GM19351 (cell line): ENCODE results near the gene TEKT5.
"Not testable (repeated sequence)": the region's sequence is repeated elsewhere in the genome, so short reads cannot be mapped to it uniquely, and the experiment has no call there.

Experiments used
- ATAC-seq: cut with Tn5 transposase; IDR thresholded peaks from one replicate; pipeline ENCODE4 v1.9.1; 2021; ENCODE audit warnings: mild to moderate bottlenecking, moderate library complexity; ENCODE audit not compliant: unreplicated experiment

The TEKT5 gene

DNA sequence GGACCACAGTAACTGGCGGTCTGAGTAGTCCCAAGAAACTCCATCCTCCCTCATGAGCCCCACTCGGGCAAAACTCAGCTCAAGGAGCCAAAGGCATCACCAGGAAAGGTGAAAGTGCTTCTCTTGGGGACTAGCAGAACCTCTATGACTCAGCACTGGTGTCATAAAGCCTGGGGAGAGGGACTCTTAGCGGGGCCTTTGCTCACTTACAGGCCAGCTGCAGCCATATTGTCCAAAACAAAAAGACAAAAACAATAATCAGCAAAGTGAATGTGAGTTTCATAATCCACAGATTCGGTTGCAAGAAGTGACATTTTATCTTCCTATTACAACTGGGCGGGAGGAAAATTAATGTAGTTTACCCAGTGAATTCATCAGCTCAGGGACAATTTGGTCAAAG is at the start of gene TEKT5:
Gene TEKT5, minus strand, starts transcription at position 101 of the 400 bp plus-strand sequence. Its CDS starts 57 bp downstream, at position 44.
- ATAC-seq = no peak

DNA sequence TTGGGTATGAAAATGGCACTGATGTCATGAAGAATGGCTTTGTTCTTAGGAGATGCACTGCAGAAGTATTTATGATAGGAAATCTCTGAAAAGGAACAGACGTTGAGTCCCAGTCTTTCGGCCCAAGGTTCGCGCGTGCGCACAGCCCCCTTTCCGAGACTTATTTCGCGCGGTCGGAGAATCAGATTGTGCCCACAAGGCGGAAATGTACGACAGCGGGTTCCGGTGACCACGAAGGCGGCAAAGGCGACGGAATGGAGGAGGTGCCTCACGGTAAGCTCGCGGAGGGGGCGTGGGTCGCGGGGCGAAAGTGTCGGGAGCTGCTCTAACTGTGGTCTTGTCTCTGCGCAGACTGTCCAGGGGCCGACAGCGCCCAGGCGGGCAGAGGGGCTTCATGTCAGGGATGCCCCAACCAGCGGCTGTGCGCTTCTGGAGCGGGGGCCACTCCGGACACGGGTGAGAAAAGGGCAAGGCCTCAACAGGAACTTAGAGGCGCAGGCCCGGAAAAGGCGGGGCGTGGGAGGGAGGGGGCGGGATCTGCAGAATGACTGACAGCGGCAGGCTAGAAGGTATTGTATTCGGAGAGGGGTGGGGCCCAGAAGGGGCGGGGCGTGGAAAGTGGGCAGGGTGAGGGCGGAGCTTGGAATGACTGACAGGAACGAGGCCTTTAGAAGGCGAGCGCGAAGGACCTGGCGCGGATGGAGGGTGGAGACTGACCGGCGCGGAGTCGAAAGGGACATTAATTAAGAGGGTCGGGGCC is 49.1 kb upstream of the TEKT5 start, which contains the start of gene NUBP1:
Gene NUBP1, plus strand, starts transcription at position 233 of the 760 bp plus-strand sequence. Its CDS starts 22 bp downstream, at position 255.
- peak; percentile 83 for ATAC-seq

DNA sequence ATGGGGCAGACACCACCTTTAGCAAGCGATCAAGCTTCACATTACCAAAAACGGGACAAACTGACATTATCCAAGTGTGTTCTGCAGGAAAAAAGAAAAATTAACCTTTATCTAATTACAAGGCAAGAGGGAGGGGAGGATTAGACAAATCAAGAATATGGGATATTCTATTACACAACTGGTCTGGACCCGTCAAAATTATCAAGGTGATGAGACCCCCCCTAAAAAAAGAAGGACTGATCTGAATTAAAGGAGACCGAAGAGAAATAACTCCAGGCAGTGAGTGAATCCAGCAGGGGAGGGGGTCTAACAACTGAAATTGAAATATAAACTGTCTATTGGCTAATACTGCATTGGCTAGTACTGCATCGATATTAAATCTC is 48.5 kb upstream of the TEKT5 start:
- ATAC-seq = no peak

DNA sequence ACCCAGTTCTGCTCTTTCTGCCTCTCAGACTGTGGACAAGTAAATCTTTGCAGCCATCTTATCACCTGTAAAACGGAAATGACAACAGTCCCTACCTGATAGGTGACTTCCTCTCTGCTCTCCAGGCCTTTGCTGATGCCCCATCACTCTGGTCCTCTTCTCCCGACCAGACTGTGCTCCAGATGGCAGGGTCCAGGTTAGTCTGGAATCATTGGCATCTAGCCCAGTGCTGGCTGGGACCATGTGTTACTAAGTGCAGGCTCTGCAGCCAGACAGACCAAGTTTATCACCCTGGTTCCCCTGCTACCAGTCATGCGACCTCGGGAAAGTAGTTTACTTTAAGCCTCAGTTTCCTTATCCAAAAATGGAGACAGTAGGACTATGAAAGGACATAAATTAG is 47.1 kb upstream of the TEKT5 start:
- ATAC-seq = no peak

DNA sequence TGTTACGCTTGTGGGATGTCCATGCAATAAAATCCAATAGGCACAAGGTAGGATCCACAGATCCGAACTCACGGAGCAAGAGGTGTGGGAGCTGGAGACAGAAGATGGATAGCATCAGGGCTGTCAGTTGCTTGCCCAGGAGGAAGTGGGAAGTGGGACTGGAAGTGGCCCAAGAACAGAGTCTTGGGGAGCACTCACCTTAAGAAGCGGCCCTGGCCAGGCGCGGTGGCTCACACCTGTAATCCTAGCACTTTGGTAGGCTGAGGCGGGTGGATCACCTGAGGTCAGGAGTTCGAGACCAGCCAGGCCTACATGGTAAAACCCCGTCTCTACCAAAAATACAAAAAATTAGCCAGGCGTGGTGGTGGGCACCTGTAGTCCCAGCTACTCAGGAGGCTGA is 46.5 kb upstream of the TEKT5 start:
- ATAC-seq = not testable (repeated sequence)

DNA sequence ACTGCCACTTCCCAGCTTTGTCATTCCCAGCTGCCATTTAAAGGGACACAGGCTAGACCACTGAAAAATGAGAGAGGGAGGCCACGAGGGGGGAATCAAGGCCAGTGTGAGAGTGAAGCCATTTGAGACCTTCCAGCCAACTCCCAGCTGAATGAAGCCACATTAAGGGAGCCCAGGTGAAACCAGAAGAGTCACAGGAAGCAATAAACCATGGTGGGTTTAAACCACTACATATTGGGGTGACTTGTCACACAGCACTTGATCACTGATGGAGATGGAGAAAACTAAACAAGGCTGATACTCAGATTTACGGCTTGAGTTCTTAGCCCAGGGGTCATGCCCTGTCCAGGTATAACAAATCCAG is 46.1 kb upstream of the TEKT5 start:
- no peak for ATAC-seq

DNA sequence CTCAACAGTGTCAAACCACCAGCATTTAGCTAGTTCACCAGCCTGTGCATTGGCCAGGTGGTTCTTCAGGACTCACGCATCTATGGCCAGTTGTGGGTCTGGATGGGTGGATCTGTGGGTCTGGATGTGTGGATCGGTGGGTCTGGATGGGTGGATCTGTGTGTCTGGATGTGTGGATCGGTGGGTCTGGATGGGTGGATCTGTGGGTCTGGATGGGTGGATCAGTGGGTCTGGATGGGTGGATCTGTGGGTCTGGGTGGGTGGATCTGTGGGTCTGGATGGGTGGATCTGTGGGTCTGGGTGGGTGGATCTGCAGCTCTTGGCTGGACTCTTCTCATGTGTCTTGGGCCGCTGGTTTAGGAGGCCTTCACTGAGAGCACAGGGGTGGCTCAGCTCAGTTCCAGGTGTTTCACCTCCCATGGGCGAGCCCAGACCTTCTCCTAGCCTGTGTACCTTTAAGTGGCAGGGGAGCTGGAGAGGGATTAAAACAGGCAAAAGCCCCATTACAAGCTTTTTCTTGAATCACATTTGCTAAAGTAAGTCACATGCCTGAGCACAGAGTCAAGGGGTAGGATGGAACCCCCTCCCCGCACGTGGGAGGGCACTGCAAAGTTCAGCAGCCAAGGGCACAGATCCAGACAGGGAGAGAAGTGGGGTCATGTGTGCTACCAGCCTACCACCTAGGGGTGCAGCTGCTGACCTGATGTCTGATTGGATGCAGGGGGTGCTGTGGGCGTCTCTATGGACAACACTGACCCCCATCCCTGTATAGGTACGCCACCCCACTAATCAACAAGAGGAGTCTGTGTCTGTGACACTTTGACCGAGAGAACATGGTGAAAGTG is 45.5 kb upstream of the TEKT5 start:
- ATAC-seq = no peak

DNA sequence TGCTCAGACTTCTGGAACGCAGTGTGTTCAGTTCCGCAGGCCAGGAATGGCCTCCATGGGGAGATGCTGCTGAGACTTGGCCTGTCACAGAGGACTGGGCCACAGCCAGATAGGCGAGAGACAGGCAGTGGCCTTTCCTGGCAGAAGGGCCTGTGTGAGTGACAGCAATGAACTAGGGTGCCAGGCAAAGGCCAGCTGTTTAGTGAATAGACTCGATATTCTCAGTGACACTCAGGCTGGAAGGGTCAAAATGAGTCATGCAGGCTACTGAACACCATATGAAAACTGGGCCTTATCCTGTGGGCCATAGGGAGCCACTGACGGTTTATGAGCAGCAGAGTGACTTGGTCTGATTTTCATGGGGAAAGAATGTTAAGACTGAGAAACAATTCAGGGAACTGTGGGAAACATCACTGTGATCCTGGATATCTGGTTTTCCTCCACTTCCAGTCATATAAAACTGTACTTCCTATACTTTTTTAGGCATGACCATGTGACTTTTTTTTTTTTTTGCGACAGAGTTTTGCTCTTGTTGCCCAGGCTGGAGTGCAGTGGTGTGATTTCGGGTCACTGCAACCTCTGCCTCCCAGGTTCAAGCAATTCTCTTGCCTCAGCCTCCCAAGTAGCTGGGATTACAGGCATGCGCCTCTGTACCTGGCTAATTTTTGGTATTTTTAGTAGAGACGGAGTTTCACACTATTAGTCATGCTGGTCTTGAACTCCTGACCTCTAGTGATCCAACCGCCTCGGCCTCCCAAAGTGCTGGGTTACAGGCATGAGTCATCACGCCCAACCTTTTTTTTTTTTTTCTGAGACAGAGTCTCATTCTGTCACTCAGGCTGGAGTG is 43.7 kb upstream of the TEKT5 start:
- ATAC-seq = peak; percentile 76

DNA sequence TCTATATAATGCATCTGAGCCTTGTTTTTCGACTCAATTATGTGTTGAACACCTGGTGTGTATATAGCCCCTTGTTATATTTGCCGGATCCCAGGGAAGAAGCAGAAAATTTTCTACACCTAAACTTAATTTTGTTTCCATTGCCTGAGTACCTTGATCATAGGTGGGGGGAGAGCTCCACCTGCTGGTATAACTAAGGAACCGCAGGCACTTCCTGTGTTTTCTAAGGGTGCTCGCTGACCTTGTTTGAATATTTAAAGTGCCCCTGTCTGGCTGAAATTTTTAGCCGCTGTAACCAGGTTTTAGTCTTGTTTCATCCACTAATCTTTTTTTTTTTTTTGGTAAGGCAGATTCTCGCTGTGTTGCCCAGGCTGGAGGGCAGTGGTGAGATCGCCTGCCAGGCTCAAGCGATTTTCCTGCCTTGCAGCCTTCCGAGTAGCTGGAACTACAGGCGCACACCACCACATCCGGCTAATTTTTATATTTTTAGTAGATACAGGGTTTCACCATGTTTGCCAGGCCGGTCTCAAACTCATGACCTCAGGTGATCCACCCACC is 42.4 kb upstream of the TEKT5 start:
- peak; percentile 27 for ATAC-seq

DNA sequence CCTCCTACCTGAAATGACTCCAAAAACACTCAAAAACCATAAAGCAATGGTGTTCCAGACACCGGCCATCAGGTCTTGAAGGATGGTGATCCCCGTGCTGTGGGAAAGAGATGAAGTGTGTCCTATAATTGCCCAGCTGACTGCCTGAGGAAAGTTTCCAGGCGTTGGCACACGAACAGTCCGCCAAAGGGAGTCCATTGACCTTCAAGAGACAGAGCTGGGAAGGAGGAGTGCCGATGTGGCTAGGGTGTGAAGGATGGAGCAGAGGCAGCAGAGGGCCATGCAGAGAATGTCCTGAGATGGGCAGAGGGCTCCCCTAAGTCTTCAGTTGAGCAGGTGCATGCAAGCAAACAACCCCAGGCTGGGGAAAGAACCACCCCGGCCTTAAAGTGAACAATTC is 37.1 kb upstream of the TEKT5 start:
- ATAC-seq = no peak

DNA sequence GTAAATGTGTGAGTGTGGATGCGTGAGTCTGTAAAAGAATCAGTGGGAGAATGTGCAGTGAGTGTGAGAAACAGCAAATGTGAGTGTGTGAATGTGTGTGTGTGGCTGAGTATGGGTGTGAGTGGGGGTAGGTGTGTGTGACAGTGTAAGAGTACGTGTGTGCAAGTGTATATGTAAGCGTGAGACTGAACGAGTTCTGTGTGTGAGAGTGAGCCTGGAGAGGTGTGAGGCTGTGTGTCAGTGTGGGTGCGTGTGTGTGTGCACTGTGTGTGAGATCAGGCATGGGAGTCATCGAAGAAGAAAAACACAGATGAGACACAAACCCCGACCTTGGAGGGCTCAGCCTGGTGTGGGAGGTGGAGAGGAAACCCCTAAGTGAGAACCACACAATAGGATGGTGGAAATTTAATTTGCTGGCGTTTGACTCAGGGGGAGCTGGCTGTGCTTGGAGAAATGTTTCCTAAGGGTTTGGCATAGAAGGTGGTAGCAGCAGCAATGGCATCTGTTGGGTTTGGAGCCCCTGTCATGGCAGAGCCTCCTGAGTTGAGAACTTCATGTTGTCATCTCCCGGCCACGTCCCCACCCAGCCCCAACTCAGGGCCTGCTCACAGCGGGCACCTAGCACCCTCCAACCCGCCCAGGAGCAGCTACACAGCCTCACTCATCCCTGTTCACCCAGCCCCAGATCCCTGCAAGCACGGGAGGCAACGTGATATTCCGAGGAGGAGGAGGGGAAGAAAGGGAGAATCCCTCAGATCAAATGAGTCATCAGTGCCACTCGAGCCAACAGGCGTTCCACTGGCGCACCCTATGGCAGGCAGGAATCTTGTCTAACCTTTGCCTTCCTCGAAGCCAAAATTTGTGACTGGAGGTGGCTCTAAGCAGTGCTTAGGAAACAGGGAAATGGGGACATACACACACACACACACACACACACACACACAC is 34.6 kb upstream of the TEKT5 start:
- ATAC-seq = no peak

DNA sequence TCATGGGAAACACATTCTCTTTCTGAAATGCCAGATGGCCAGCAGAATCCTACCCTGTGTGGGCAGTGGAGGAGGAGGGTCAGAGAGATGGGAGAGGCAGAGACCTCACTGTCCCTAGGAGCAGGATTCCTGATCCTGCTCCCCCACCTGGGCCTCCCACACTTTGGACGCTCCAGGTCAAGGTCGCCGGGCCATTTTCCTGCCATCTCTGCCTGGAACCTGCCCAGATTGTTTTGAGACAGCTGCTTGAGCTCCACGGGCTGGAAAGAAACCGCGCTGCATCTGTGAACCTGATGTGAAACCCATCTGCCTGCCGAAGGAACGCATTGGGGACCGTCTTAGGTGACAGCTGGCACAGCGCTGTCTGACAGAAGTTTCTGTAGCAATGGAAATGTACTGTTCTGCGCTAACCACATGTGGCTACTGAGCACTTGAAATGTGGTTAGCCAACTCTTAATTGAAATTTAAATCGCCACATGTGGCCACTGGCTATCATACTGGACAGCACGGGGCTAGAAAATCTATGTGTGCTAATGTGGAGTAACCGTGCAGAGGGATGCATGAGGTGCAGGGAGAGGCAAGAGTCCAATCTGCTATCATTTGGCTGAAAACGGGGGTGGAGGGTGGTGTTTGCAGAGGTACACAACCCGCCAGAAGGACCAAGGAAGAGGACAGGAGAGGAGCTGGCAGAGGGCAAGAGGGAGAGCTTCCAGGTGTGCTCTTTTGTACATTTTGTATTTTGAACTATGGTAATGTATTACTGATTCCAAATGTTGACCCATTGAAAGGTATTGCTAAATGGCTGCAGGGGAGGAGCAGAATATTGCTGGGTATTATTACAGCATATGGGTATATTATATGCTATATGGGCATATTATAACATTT is 33.5 kb upstream of the TEKT5 start:
- no peak for ATAC-seq

DNA sequence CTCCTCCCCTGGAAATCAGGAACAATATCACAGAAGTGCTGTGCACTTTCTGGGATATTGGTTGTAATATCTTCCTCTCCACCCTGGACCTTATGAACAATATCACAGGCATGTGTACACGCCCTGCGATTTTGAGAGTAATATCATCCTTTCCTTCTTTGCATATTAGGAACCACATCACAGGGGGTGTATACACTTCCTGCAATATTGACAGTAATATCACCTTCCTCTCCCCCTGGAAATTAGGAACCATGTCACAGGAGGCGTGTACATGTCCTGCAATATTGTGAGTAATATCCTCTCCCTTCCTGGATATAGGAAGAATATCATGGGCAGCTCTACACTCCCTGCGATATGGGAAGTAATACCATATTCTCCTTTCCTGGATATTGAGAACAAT is 14.2 kb upstream of the TEKT5 start:
- no peak for ATAC-seq

DNA sequence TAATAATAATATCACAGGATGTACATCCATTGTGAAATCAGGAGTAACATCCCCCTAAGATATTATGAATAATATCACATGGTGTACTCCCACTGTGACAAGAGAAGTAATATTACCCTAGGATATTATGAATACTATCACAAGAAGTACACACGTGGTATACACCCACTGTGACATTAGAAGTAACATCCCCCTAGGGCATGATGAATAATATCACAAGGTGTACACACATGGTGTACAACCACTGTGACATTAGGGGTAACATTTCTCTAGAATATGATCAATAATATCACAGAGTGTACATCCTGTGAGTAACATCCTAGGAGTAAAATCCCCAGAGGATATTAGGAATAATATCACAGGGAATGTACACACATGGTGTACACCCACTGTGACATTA is 5.0 kb upstream of the TEKT5 start:
- ATAC-seq = no peak

DNA sequence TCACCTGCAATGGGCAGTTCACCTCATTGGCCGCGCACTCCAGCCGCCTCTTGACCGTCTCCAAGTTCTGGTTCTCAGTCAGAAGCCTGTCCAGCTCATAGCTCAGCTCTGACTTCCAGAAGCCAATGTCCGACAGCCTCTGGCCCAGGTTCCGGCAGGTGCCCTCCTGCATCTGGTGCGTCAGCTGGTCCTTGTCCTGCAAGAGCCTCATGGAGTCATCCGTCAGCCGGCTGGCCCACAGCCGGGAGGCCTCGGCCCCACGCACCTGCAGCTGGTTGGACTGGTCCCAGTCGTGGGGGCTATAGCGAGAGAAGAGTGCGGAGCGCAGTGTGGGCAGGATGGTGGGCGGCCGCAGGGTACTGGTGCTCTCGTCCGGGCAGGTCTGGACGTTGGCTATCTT is 424 bp downstream of the TEKT5 start:
- ATAC-seq = no peak

DNA sequence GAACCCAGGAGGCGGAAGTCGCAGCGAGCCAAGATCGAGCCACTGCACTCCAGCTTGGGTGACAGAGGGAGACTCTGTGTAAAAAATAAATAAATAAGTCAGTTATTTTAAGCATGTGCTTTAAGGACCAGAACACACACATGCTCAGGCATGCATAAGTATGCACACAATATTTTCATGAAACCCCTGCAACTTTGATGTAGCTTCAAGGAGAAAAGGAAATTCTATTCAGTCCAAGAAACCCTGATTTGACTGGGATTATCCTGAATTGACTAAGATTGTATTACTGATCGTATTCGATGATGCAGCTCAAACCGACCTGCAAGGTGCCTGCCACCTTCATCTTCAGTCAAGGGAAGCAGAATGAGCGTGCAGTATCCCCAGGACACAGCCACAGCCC is 841 bp downstream of the TEKT5 start:
- ATAC-seq = no peak

DNA sequence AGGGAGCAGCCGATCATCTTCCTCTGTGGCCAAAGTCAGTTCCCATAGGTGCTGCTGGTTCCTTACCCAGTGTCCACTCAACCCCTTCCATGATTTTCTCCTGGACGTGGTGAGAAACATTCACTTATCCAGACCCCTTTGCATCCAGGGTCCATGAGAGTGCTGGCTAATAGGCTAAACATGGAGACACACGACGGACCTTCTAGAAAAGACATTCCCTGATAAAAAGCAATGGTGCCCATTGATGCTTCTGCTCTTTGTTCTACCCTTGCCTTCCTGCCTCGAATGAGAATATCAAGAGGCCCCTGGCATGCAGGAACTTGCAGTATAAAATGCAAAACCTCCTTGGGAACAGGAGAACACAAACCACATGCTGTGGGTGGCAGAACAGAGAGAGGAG is 2.3 kb downstream of the TEKT5 start:
- ATAC-seq = no peak

DNA sequence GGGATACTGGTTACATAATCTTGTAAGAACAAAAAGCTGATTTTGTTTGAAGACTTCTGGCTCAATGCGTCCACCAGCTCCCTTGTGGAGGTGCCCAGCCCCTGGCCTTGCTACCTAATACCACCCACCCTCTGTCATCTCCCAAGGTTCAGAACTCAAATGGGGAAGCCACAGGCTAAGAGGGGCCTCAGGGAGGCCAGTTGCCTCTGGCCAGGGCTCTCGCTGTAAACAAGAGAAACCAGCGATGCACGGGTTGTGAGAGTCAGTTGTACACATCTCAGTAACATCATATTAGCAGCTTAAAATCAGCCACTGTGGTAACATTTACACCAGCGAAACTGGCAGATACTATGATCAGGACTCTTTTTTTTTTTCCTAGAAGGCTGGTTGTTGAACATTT is 6.0 kb downstream of the TEKT5 start:
- ATAC-seq = no peak

DNA sequence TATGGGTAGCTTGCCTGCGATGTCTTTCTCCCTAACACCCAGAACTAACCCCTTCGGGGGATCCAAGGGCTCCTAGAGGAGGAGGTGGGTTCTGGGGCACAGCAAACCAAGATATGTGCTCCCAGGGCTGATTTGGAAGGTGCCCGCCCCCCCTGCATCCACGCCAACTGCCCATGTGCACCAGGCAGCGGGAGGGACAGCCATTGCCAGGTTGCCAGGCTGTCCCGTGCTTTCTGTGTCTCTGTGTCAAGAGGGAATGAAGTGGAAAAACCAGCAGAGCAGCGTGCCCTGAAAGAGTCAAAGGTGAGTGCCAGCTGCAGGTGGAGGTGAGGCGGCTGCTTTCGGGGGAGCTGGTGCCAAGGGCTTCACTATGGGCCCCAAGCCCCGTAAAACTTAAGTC is 6.4 kb downstream of the TEKT5 start:
- no peak for ATAC-seq
